A549 (cell line): ENCODE data around the gene FNBP1L. TPM values are rescaled to one million over a fixed set of nuclear protein-coding genes. Genes with fewer than 3 reads are reported as not detected.
A peak's percentile ranks its signal among the peaks of the same experiment; 100 is the strongest.

Source experiments
- ATAC-seq, 2 experiments: fragments of 200-7000 bp in 1 of 2; fragments of >200 bp in 1 of 2; cut with Nextera tagmentation in 1 of 2; cut with Tn5 transposase in 1 of 2; 3 replicates each; pipeline versions ENCODE4 v1.8.0 to v1.9.1; 2018 to 2020; ENCODE audit warnings: mild to moderate bottlenecking in 1 of 2, moderate library complexity in 1 of 2
- CTCF ChIA-PET: fragments of 300-600 bp; sonication (Branson Sonifier 250); formaldehyde crosslinking; extraction: SDS; loops from one replicate; lab custom pipeline; 2021; ENCODE audit warnings: antibody characterized with exemption, inconsistent platforms; lab: Yijun Ruan, JAX
- POLR2A ChIA-PET: fragments of 350-600 bp; formaldehyde crosslinking; extraction: SDS; loops from one replicate; lab custom pipeline; 2021; ENCODE audit warnings: antibody characterized with exemption, inconsistent platforms; lab: Yijun Ruan, JAX
- DNase-seq, 2 experiments: peaks; one replicate each; pipeline versions ENCODE4 v3.0.0 to v3.0.0-alpha.2; 2011 to 2016; ENCODE audit warnings: low read depth in 1 of 2, low spot score in 1 of 2
- FAIRE-seq: peaks from 2 replicates; lab custom pipeline; 2011; peaks lifted over from hg19 to GRCh38; lab: Jason Lieb, UNC
- H3K27ac ChIP-seq, 2 experiments: fragments of >200 bp; sonication (Bioruptor Twin); formaldehyde crosslinking; 3 replicates each; pipeline ENCODE4 v1.5.1; 2016 to 2017
- H3K4me1 ChIP-seq: fragments of >200 bp; sonication (Bioruptor Twin); formaldehyde crosslinking; 3 replicates; pipeline ENCODE4 v1.6.1; 2016
- H3K4me2 ChIP-seq: fragments of >200 bp; sonication (Bioruptor Twin); formaldehyde crosslinking; 3 replicates; pipeline ENCODE4 v1.6.1; 2016
- H3K4me3 ChIP-seq: fragments of >200 bp; sonication (Bioruptor Twin); formaldehyde crosslinking; 3 replicates; pipeline ENCODE4 v1.5.1; 2016
- H3K9me3 ChIP-seq: fragments of >200 bp; sonication (Bioruptor Twin); formaldehyde crosslinking; 3 replicates; pipeline ENCODE4 v1.6.1; 2016
- CBX2 ChIP-seq: fragments of 200-600 bp; sonication (generic); IDR thresholded peaks from 2 replicates; pipeline ENCODE4 v1.6.1; 2016; ENCODE audit warnings: low read depth, mild to moderate bottlenecking, borderline replicate concordance
- CBX8 ChIP-seq: fragments of 200-600 bp; sonication (generic); IDR thresholded peaks from 2 replicates; pipeline ENCODE4 v1.6.1; 2016
- CEBPB ChIP-seq, 2 experiments: fragments of >200 bp in 1 of 2; sonication (Bioruptor Twin) in 1 of 2; formaldehyde crosslinking in 1 of 2; IDR thresholded peaks; 2 replicates each; pipeline ENCODE4 v1.6.1; 2012 to 2016
- CHD2 ChIP-seq: fragments of 150-350 bp; IDR thresholded peaks from 2 replicates; pipeline ENCODE4 v1.6.1; 2014; ENCODE audit warnings: low read length; ENCODE audit not compliant: partially characterized antibody
- CHD4 ChIP-seq: fragments of 200-600 bp; sonication (generic); IDR thresholded peaks from 2 replicates; pipeline ENCODE4 v1.6.1; 2016; ENCODE audit warnings: antibody characterized with exemption, mild to moderate bottlenecking, borderline replicate concordance
- HDAC2 ChIP-seq: fragments of 200-600 bp; sonication (generic); IDR thresholded peaks from 2 replicates; pipeline ENCODE4 v1.6.1; 2016
- HEYL ChIP-seq: fragments of 250-450 bp; sonication (Bioruptor Pico); IDR thresholded peaks from 2 replicates; pipeline ENCODE4 v1.8.0; 2021; ENCODE audit warnings: mild to moderate bottlenecking, moderate library complexity
- JUN ChIP-seq, 2 experiments: fragments of >200 bp; sonication (Bioruptor Twin); formaldehyde crosslinking; IDR thresholded peaks; 2 replicates in 1 of 2; 3 replicates in 1 of 2; pipeline ENCODE4 v1.6.1; 2016 to 2017
- MAFK ChIP-seq: fragments of 450-650 bp; IDR thresholded peaks from 2 replicates; pipeline ENCODE4 v1.6.1; 2014; ENCODE audit not compliant: partially characterized antibody
- PHF8 ChIP-seq: fragments of 200-600 bp; sonication (generic); IDR thresholded peaks from 2 replicates; pipeline ENCODE4 v1.6.1; 2016; ENCODE audit warnings: low read depth, mild to moderate bottlenecking, antibody characterized with exemption, moderate library complexity, borderline replicate concordance
- POLR2A ChIP-seq: IDR thresholded peaks from 2 replicates; pipeline ENCODE4 v1.6.1; 2012; ENCODE audit warnings: mild to moderate bottlenecking, low read length
- RARB ChIP-seq: fragments of 250-450 bp; sonication (Bioruptor Pico); IDR thresholded peaks from 2 replicates; pipeline ENCODE4 v1.8.0; 2021; ENCODE audit warnings: mild to moderate bottlenecking, moderate library complexity
- ZSCAN20 ChIP-seq: fragments of 250-450 bp; sonication (Bioruptor Pico); IDR thresholded peaks from 2 replicates; pipeline ENCODE4 v1.8.0; 2022; ENCODE audit warnings: mild to moderate bottlenecking, moderate library complexity
- WGBS: methylation state at CpG from one replicate; pipeline ENCODE4 v1.1.6; 2017; ENCODE audit errors: missing lambda C conversion rate; 5-methylcytosine and 5-hydroxymethylcytosine counted together
- polyA plus RNA-seq, 4 experiments: library from polyadenylated mRNA; depleted of rRNA in 3 of 4; stranded (reverse); fragments of >200 nt; fragmentation: RNase III in 1 of 4; extraction: RNeasy Plus Mini Kit Qiagen cat#74134 plus additional on column Dnase treatment in 1 of 4; gene quantifications; 2 replicates in 3 of 4; 3 replicates in 1 of 4; pipeline ENCODE4 v1.2.3, GENCODE V29; 2011 to 2017
- TF ChIP-seq, protein P1 (sequence below): fragments of 250-450 bp; sonication (Bioruptor Pico); IDR thresholded peaks from 2 replicates; pipeline ENCODE4 v1.5.0; 2021; ENCODE audit warnings: mild to moderate bottlenecking, moderate library complexity, borderline replicate concordance
- TF ChIP-seq, protein P2 (sequence below): fragments of >200 bp; sonication (Bioruptor Twin); formaldehyde crosslinking; IDR thresholded peaks from 3 replicates; pipeline ENCODE4 v1.6.1; 2016
- TF ChIP-seq, protein P3 (sequence below): fragments of 450-650 bp; IDR thresholded peaks from 2 replicates; pipeline ENCODE4 v1.6.1; 2014; ENCODE audit warnings: antibody characterized with exemption
- TF ChIP-seq, protein P4 (sequence below): IDR thresholded peaks from 2 replicates; pipeline ENCODE4 v1.6.1; 2012; ENCODE audit warnings: low read depth, borderline replicate concordance
- TF ChIP-seq, protein P5 (sequence below): fragments of 150-350 bp; IDR thresholded peaks from 2 replicates; pipeline ENCODE4 v1.6.1; 2014; ENCODE audit warnings: low read depth, mild to moderate bottlenecking, low read length

The FNBP1L gene
- polyA plus RNA-seq, 2 of the 4 experiments (the other 2 are of a cell fraction), result 19.8 to 42.3 TPM

DNA sequence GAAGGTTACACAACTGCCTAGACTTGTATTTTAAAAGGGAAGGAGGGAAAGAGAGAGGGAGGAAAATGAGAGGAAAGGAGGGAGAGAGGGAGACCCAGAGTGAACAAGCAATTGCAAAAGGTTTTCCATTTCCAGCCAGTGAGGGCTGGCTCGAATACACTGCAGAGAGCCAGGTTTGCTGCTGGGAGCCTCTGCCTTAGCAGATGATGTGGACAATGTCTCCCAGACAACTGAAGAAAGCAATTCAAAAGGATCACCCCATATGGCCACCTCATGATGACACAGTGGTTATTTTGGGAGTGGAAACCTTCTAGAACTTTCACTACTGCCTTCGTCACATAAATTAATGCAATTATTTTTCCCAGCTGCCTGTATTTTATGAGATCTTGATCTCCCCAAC lies 147.3 kb downstream of the FNBP1L start:
- no peak for FAIRE-seq
- CTCF ChIA-PET, result no interaction called here
- peak overlapping the region in 1 of 2 experiments; percentile 37; a peak in 2 of 6 replicates for H3K27ac ChIP-seq

DNA sequence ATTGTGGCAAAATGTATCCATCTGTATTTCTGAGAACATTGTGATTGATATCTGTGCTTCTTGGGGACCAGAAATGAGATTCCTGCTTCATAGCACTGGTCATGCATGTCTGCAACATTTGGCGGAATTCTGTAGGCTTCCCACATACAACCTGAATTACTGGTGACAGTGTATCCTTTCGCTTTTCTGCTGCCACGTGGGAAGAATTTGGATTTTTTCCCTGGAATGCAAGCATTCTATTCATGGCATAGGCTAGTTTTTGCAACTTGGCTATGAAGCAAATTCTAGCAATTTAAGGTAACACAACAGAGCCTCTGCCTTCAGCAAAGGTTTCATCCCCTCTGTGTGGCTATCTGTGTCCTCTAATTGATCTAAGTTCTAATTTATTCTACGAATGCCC lies 147.8 kb downstream of the FNBP1L start:
- DNase-seq (no peak), ATAC-seq (no peak), FAIRE-seq (no peak)
- H3K4me3 ChIP-seq, result no peak overlapping the region
- WGBS, result 76% methylated on average over 4 of the region's 4 CpGs
- no peak for TF ChIP-seq PHF8
- no peak for TF ChIP-seq CBX8
- TF ChIP-seq HEYL, result no peak
- TF ChIP-seq CEBPB (IDR thresholded peaks at IDR 0.05), result no peak
- no peak for TF ChIP-seq POLR2A
- no peak overlapping the region for H3K4me2 ChIP-seq
- ChIA-PET CTCF (no interaction called here), POLR2A (no interaction called here)
- H3K9me3 ChIP-seq, result no peaks in the 10 kb centered on the region
- peak overlapping the region in 1 of 2 experiments; percentile 37; a peak in 2 of 6 replicates for H3K27ac ChIP-seq
- peaks cover 92% of the 10 kb centered on the region for H3K4me1 ChIP-seq

More for the DNA sequence above, 147.3 kb downstream of the FNBP1L start:
- POLR2A ChIA-PET, result no interaction called here
- H3K4me2 ChIP-seq, result no peak overlapping the region
- peaks cover 93% of the 10 kb centered on the region for H3K4me1 ChIP-seq
- no peak for DNase-seq
- H3K4me3 ChIP-seq, result no peak overlapping the region
- 86% methylated on average over 2 of the region's 2 CpGs for WGBS
- H3K9me3 ChIP-seq, result no peaks in the 10 kb centered on the region
- TF ChIP-seq, protein P1, sequence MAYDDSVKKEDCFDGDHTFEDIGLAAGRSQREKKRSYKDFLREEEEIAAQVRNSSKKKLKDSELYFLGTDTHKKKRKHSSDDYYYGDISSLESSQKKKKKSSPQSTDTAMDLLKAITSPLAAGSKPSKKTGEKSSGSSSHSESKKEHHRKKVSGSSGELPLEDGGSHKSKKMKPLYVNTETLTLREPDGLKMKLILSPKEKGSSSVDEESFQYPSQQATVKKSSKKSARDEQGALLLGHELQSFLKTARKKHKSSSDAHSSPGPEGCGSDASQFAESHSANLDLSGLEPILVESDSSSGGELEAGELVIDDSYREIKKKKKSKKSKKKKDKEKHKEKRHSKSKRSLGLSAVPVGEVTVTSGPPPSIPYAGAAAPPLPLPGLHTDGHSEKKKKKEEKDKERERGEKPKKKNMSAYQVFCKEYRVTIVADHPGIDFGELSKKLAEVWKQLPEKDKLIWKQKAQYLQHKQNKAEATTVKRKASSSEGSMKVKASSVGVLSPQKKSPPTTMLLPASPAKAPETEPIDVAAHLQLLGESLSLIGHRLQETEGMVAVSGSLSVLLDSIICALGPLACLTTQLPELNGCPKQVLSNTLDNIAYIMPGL (CRISPR knock-in tag), result no peak
- TF ChIP-seq, protein P2, sequence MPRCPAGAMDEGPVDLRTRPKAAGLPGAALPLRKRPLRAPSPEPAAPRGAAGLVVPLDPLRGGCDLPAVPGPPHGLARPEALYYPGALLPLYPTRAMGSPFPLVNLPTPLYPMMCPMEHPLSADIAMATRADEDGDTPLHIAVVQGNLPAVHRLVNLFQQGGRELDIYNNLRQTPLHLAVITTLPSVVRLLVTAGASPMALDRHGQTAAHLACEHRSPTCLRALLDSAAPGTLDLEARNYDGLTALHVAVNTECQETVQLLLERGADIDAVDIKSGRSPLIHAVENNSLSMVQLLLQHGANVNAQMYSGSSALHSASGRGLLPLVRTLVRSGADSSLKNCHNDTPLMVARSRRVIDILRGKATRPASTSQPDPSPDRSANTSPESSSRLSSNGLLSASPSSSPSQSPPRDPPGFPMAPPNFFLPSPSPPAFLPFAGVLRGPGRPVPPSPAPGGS, result no peak
- no peak for TF ChIP-seq HDAC2
- TF ChIP-seq, protein P3, sequence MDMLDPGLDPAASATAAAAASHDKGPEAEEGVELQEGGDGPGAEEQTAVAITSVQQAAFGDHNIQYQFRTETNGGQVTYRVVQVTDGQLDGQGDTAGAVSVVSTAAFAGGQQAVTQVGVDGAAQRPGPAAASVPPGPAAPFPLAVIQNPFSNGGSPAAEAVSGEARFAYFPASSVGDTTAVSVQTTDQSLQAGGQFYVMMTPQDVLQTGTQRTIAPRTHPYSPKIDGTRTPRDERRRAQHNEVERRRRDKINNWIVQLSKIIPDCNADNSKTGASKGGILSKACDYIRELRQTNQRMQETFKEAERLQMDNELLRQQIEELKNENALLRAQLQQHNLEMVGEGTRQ, result no peak
- no peak for TF ChIP-seq ZSCAN20 (CRISPR knock-in tag)
- TF ChIP-seq, protein P4, sequence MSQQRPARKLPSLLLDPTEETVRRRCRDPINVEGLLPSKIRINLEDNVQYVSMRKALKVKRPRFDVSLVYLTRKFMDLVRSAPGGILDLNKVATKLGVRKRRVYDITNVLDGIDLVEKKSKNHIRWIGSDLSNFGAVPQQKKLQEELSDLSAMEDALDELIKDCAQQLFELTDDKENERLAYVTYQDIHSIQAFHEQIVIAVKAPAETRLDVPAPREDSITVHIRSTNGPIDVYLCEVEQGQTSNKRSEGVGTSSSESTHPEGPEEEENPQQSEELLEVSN, result no peak
- TF ChIP-seq CHD4, result no peak
- no peak for TF ChIP-seq JUN (IDR thresholded peaks at IDR 0.05)
- TF ChIP-seq HEYL, result no peak
- no peak for TF ChIP-seq CBX2
- TF ChIP-seq, protein P5, sequence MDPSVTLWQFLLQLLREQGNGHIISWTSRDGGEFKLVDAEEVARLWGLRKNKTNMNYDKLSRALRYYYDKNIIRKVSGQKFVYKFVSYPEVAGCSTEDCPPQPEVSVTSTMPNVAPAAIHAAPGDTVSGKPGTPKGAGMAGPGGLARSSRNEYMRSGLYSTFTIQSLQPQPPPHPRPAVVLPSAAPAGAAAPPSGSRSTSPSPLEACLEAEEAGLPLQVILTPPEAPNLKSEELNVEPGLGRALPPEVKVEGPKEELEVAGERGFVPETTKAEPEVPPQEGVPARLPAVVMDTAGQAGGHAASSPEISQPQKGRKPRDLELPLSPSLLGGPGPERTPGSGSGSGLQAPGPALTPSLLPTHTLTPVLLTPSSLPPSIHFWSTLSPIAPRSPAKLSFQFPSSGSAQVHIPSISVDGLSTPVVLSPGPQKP, result no peak
- no peak for TF ChIP-seq CHD2
- ATAC-seq, result no peak

DNA sequence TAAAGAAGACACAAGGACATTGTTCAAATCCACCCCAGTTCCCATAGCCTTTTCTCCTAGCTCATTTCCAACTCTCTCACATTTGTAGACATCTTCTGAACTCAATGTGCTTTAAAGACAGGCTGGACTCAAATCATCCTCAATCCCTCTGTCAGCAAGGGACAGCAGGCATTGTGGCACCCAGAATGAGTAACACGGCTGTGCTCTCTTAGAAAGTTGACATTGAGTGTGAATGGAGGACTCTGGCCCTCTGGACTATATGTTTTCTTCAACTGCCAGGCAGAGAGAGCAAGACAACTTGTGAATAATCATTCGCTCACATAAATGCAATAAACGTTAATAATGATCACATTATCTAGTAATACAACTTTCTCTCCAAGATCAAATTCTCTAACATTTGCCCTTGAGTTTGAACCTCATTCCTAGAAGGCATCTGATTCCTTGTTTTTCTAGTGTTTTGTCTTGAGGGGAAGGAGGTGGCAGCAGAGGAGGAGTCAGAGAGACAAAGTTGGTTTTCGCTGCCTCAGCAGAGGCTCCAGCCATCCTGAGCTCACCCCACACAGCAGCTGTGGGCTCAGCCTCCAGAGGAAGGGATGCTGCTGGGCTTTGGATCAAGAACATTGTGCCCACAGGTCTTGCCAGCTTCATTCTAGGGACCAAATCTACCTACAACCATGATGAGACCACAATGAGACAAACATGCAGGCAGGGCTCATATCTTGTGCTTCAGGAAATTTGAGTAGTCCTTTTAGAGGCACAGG lies 148.6 kb downstream of the FNBP1L start:
- TF ChIP-seq RARB, result no peak
- peak; percentile 23 for TF ChIP-seq MAFK
- H3K27ac ChIP-seq, result peak overlapping the region in 1 of 2 experiments; percentile 37; a peak in 2 of 6 replicates
- no peak overlapping the region for H3K4me2 ChIP-seq
- no peak for FAIRE-seq
- no peak overlapping the region for H3K4me3 ChIP-seq
- ATAC-seq, result no peak
- H3K9me3 ChIP-seq, result no peaks in the 10 kb centered on the region
- ChIA-PET CTCF (no interaction called here), POLR2A (no interaction called here)
- DNase-seq, result no peak
- 86% methylated on average over 4 of the region's 4 CpGs for WGBS
- H3K4me1 ChIP-seq, result peaks cover 92% of the 10 kb centered on the region
